HG02623 (cell line): ENCODE results near the gene VAV2.
"Not testable (repeated sequence)": the region's sequence is repeated elsewhere in the genome, so short reads cannot be mapped to it uniquely, and the experiment has no call there.

Experiments used
- ATAC-seq: cut with Tn5 transposase; IDR thresholded peaks from one replicate; pipeline ENCODE4 v1.9.1; 2021; ENCODE audit warnings: moderate library complexity; ENCODE audit not compliant: unreplicated experiment

The VAV2 gene

DNA sequence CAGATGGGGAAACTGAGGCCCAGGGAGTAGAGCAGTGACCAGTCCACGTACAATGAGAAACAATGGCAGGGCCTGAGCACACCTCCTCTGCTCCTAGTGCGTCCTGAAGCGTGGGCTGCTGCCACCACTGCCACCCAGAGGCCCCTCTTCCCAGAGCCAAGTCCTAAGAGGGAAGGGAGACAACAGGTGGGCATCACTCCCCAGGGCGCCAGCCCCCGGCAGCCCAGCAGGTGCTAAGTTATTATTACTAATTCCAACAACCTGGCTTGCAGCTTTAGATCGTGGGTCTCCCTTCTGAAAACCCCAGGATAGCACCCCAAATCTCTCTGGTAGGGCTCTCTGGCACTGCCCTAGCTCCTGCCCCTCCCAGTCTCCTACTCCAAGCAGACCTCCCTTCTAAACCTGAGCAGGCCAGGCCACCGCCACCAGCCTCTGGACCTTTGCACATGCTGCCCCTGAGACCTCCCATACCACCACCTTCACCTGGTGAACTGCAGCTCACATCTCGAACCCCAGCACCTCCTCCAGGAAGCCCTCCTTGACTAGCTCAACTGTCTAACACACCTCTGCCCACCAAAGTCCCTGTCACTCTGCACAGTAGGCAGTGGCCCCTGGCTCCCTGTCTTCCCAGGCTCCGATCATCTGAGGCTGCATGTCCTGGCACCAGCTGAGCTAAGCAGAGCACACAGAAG is 65.8 kb downstream of the VAV2 start:
- ATAC-seq = no peak

DNA sequence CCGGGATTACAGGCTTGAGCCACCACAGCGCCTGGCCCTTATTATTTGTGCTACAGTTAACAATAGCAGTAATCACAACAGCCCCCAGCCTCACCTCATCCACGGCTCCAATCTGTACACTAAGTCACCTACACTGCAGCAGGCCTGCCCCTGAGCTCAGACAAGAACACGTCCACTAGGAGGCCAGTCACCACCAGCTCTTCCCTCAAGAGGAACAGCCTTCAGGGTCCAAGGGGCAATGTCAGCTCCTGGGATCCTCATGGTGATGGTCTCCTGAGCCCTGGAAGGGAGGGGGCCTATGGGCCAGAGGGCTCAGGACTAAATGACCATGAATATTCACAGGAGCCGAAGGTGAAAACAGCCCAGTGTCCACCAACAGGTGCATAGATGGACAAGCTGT is 67.7 kb downstream of the VAV2 start:
- no peak for ATAC-seq

DNA sequence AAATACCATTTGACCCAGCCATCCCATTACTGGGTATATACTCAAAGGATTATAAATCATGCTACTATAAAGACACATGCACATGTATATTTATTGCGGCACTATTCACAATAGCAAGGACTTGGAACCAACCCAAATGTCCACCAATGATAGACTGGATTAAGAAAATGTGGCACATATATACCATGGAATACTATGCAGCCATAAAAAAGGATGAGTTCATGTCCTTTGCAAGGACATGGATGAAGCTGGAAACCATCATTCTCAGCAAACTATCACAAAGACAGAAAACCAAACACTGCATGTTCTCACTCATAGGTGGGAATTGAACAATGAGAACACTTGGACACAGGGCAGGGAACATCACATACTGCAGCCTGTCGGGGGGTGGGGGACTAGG is 68.5 kb downstream of the VAV2 start:
- not testable (repeated sequence) for ATAC-seq

DNA sequence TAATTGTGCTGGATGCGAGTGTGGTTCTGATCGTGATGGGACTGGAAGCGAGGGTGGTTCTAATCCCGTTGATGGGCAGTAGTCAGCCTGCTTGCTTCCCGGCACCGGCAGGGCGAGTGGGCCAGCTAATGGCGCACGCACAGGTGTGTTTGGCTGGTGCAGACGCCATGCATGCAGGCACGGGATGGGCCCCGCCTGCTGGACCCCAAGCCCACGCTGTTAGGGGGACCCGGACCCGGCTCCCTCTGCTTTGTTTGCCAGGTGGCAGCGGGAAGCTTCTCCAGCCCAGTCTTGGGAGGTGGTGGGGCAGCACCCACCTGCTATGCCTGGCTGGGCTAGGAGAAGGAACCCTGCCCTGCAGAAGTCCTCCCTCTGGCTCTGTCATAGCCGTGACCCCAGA is 70.3 kb downstream of the VAV2 start:
- no peak for ATAC-seq

DNA sequence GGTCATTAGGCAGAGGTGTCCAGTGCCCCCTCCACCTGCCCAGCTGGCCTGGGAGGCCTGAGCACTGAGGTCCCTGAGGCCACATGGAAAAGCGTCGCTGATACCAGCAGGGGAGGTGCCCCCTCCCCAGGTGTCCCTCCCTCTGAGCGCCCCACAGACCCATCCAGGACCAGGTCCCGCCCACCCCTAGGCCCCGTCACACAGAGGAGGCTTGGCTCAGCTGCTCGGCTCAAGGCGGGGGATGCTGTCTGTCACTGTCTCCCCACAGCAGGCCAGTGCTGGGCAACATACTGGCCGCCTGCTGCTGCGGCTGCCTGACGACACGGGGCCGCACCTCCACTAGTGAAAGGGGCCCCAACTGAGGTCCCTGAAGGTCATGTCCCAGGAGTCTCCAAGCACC is 71.7 kb downstream of the VAV2 start:
- no peak for ATAC-seq

DNA sequence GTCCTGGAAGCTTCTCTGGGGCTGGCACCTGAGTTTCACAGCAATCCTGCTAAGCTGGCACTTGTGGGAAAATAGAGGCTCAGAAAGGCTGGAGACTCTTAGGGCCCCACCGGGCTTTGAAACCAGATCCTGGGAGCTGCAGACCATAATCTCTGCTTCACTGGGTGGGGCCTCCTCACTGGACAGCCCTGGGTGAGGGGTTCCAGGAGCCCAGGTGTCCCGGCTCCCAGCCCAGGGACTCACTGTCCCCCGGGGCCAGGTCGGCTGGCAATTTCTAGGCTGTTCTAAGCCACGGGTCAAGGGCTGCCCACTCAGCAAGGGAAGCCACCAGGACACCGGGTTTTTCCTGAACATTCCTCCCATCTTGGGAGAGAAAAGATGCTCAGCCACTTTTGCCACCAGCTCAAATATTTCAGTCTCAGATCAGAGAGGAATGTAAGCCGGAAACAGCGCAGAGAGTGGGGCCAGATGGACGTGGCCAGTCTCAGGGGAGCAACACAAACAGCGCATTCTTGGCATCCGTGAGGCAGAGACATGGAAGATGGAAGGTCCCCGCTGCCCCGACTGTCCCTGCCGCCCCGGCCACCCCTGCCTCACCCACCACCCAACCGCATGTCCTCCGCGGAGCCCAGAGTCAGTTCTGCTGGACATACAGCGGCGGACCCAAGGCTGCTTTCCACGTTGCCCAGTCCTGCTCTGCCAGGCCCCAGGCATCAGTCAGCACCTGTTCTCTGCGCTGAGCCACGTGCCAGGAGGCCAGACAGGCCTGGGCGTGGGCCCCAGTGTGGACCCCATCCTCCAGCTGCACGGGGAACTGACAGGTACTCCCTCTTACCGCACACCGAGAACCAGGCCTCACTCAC is 72.6 kb downstream of the VAV2 start:
- ATAC-seq = no peak

DNA sequence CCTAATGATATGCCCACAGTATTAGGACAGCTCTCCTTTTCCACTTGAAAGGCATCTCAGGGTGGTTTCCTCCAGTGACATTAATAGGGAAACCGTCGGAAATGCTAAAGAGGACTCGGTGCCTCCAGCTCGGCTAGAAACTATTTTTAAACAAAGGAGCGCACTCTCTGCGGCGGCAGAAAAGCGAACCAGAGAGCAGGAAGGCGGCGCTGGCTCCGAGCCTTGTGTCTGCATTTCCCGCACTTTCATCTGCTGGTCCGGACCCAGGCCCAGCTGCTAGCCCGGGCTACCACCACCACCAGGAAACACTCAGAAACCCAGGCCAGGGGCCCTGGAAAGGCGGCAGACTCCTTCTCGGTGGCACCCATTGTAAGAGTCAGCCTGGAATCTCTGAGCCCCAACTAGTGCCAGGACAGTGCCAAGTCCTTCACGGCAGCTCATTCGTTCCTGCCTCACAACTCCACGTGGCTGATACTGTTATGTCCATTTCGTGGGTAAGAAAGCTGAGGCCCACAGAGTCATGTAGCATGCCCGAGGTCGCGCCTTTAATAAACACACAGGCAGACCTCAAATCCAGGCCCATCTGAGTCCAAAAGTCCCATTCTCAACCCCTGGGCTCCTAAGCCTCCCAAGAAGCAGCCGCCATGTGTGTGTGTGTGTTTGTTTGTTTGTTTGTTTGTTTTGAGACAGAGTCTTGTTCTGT is 73.9 kb downstream of the VAV2 start:
- ATAC-seq = no peak

DNA sequence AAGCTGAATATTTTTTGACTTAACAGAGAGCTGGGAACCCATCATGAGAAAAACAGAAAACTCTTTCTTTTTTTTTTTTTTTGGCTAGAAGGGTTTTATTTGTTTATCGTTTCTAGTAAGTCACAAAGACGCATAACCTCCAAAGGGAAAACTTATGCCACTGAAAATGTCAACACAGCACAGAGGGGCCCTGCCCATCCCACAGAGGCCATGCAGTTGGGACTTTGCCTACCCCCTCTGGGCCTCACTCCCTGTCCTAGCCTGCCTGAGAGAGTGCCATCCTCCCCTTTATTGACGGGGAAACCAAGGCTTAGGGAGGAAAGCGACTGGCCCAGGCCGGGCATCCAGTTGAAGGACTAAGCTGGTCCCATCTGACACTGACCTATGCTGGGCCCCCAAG is 74.7 kb downstream of the VAV2 start:
- no peak for ATAC-seq

DNA sequence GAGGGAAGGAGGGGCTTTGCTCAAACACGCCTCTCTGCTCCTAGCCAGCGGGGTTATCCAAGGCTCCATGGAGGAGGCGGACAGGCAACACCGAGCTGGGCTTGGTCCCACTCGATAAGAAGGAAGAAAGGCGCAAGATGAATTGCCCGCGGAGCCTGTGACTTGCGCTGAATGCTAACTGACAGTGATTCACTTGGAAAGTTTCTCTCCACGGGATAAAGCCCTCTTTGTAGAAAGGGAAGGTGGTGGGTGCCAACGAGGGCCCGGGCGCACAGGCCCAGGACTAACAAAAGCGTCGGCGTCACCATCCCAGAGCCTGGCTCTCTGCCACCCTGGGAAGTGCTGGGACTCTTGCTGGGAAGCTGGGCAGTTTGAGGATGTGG is 76.0 kb downstream of the VAV2 start:
- ATAC-seq = no peak

DNA sequence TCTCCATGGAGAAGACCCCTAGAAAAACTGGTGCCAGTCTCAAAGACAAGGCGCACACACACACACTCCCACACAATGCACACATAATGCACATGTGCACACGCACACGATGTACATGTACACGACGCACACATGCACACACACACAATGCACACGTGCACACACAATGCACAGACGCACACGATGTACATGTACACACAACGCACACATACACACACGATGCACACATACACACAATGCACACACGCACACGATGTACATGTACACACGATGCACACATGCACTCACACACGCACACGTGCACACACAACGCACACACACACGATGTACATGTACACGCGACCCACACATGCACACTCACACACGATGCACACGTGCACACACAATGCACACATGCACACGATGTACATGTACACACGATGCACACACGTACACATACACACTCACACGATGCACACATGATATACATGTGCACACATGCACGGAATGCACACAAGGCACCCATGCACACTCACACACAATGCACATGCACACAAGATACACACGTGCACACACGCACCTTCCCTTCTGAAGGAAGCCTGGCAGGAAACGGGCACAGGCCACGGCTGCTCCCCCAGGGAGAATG is 76.5 kb downstream of the VAV2 start:
- no peak for ATAC-seq

DNA sequence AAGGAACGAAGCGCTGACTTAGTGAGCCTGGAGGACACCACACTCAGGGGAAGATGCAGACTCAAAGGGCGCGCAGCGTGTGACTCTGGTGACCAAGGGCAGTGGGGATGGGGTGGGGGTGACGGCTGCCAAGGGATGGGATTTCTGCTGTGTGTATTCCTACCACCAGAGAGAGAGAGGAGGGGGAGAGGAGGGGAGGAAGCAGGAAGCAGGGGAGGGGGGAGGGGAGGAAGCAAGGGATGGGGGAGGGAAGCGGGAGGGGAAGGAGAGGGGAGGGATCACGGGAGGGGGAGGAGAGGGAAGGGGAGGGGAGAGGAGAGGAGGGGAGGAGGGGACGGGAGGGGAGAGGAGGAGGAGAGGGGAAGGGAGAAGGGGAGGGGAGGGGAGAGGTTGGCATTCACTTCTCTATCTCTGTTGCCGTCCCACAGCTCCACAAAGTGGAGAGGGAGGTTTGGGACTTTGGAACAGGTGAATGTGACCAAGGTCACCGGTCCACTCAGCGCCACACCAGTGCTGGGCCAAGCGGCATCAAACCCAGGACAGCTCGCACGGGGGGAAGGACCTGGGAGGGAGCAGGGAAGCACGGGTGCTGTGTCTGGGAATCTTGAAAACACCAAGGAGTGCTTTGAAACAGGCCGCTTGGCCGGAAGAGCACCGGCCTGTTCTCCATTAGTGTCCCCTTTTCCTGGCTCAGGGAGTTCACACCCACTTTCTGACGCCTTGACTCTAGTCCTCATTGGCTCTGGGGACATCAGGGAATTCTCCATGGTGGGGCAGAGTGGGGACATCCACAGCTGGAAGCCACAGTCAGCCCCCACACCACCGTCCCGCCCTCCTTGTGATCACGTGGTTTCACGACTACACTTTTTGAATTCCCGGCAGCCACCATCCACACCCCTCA is 77.4 kb downstream of the VAV2 start:
- no peak for ATAC-seq

DNA sequence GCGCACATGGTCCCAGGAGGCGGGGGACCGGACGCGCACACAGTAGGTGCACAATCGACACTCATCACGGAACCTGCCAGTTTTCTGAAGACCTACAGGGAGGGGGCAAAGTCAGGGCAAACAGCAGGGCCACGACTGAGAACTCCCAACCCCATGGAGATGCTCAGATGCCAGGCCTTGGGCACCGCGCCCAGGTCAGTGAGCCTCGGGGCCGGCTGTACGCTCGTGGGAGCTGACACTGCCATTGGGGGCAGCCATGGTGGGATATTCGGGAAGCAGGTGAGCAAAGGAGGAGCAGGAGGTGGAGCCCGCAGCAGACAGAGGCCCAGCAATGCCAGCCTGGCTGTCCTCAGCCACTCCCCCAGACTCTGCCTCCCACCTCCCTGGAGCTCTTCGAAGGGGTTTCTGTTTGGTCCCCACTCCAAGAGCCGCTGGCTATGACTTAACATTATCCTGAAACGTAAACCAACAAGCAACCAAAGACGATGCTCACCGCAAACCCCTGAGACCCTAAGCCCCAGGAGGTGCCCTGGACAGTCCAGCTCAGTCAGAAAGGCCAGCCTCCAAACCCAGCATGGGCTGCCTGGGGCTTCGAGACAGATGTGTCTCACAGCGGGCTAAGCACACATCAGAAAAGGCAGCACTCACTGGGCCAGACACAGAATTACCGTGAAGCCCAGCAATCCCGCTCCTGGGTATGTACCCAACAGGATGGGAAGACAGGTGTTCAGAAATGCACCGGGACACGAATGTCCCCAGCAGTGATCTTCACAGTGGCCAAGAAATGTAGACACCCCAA is 78.4 kb downstream of the VAV2 start:
- no peak for ATAC-seq

DNA sequence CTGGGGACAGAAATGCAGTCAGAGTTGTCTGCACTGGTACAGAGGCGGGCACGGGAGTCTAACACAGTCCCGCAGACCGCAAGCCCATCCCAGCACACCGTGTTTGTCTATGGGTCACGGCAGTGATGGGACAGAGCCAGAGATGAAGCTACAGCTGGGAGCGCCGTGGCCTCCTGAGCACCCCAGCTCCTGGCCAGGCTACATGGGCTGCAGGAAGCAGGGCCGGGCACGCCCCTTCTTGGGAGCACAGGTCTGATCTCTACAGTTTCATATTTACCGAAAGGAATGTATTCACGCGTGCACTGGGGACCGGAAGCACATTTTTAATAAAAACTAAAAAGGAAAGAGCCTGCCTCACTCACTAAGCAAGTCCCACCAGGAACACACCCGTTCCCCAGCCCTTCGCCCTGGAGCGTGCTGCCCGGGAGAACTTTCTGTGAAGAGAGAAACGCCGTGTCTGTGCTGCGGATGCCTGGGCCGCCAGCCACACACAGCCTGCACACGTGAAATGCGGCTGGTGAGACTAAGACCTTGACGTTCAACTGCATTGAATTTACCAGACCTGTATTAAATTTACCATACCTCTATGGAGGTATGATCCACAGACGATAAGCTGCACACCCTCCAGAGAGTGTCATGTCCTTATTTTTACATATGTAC is 81.1 kb downstream of the VAV2 start:
- no peak for ATAC-seq

DNA sequence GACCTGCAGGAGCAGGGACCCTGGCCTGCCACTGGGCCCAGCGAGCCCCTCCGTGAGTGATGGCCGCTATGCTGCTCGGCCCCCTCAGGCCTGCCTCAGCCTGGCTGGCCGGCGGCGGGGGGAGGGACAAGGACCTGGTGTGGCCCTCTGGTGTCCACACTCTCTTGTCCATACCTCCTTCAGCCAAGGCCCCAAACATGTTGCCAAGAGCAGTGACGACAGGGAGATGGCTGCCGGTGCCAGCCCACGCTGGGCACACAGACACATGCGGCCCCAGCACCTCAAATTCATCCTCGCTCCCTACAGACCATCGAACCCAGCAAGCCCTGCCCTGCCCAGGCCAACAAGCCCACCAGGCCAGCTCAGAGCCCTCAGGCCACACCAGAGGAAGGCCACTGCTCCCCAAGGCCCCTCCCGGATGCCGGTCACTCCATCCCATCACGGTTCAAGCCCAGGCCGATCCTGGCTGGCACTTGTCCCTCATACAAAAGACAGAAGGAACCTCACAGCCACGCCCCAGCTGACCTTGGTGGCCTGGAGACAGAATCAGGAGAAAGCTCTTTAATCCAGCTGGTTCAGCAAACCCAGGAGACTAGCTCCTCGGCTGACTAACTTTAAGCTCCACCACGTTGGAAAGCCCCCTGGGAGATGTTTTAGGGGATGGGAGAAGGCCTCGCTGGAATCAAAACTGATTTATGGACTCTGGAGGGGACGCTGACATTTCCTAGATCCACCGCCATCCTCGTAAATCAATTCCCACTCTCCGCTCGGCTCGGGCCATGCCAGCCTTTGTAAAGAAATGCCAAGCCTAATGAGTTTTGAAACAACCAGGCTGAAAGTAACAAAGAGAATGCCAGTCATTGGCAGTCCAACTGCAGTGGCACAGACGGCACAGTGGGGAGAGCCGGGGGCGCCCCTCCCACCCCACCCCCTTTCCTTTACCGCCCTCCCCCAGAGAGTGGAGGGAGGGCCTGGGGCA is 84.9 kb downstream of the VAV2 start:
- no peak for ATAC-seq

DNA sequence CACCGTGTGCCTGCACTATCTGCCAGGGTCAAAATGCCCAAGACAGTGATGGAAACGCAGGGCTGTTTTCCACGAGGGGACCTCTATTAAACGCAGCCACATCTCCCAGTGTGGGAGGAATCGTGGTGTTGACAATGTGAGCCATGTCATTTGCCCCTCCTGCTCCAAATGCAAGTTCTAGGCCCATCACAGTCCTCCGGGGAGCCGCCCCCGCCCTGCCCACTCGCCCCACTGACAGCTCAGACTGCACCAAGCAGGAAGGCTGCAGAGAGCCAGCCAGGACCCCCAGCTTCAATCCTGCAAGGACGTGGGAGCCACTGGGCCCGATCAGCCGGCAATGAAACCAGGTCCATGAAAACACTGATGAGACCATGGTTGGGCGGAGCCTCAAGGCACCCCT is 85.9 kb downstream of the VAV2 start:
- no peak for ATAC-seq

DNA sequence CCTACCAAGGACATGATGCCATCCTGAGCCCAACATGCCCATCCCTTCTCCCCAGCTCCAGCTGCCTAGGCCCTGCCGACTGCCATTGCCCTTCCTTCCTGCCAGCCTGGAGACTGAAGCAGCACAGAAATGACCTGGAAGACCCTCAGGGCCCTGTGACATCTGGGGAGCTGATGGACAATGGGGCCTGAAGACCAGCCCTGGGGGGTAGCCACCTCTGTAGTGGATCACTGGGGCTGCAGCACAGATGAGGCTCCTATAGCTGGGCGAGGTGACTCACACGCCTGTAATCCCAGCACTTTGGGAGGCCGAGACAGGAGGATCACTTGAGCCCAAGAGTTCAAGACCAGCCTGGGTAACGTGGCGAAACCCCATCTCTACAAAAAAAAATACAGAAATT is 86.6 kb downstream of the VAV2 start:
- no peak for ATAC-seq

DNA sequence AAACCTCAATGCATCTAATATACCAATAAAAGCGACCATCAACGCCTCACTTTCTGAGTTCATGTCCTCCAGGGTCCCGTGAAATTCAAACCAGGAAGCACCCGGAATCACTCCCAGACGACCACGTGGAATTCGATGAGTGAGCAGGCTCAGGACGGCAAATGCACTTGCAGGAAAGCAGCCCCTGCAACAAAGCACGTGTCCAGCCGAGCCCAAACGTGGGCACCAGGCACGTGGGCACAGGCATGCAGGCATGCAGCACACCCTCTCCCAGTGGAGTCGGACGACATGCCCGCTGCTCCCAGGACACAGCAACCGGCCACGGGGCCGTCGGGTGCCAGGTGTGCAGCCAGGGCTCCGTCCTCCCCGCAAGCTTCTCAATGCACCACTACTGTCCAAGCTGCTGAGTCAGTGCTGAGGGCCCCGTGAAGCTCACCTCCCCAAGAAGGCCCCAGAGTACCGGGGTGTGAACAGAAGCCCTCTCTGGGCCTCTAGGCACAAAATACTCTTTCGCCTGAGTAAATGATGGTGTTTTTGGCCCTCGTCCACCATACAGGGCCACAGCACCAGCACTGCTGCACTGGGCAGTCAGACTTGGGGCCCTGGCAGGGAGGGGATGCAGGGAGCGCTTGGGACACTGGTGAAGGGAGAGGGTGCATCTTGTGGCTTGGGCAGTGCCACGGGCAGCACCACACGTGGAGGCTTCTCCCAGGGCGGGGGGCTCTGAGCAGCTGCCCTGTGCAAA is 87.6 kb downstream of the VAV2 start:
- no peak for ATAC-seq
